IPS-18c (cell line): ENCODE results near the gene OGFOD3.
"Not testable (repeated sequence)": the region's sequence is repeated elsewhere in the genome, so short reads cannot be mapped to it uniquely, and the experiment has no call there.

Experiments used
- H3K4me3 ChIP-seq: 2 replicates; pipeline ENCODE4 v1.7.0; 2013; ENCODE audit warnings: low read depth, mild to moderate bottlenecking, low read length, moderate library complexity; ENCODE audit not compliant: insufficient read depth
- H3K9me3 ChIP-seq: one replicate; pipeline ENCODE4 v1.6.1; 2013; ENCODE audit warnings: mild to moderate bottlenecking, low read length, moderate library complexity; ENCODE audit not compliant: control insufficient read depth, insufficient read depth

OGFOD3 gene

DNA sequence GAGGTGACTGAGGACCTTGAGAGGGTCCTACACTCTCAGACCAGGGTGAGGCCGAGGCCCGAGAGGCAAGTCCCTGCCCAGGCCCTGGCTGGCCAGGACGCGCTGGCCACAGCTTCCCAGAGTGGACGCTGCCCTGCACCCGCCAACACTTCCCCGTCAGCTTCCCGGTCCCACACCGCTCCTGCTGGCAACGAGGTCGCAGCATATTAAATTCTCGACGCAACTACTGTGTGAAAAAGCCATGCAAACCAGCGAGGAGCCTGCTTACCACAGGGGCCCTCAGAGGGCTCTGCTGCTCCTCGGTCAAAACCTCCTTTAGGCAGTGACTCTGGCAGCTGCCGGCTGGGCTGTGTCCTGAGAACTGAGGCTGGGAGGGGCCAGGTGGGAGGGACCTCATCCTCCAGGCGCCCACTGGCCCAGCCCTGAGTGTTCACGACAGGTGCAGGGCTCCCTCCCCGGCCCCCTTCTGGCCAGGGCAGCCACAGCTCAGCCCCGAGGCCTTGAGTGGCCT, 61.5 kb downstream of the OGFOD3 start:
- Histone ChIP-seq H3K9me3 (no peaks in the 10 kb centered on the region), H3K4me3 (no peak overlapping the region)

DNA sequence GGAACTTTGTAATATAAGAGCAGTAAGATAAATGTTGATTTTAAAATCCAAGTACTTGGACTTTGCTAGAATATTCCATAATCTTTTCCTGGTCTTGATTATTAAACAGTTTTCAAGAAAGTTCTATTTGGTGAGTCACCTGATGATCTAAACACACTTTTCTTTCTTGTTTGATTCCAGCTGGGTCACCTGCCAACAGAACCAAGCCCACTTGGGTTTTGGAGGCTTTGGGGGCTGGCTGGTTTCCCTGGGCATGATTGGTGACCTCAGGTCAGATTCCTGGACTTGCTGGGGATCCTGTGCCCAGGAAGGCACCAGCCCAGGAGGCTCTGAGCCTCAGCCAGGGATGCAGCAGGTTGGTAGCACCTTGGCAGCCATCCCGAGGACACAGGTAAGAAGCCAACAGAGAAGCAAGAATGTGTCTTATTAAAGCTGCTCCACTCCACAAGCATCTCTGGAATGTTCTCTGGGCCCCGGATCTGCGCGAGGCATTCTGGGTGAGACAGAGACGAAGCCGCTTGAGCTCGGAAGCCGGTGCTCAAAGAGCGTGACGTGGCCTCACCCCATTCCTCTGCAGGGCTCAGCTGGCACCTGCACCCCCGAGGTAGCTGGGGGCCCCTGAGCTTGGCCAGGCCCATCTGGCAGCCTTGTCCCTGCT, 62.5 kb downstream of the OGFOD3 start:
- Histone ChIP-seq H3K9me3 (no peaks in the 10 kb centered on the region), H3K4me3 (no peak overlapping the region)

- H3K4me3 ChIP-seq, result no peak overlapping the region
Observed at GRCh38 chr17:82354804-82355308, 63.5 kb downstream of the OGFOD3 start.

GRCh38 chr17:82353484-82353883, 64.9 kb downstream of the OGFOD3 start:
- H3K9me3 ChIP-seq, result no peaks in the 10 kb centered on the region
- no peak overlapping the region for H3K4me3 ChIP-seq

More at GRCh38 chr17:82354804-82355308, 63.5 kb downstream of the OGFOD3 start:
- no peaks in the 10 kb centered on the region for H3K9me3 ChIP-seq

- Histone ChIP-seq H3K4me3 (no peak overlapping the region), H3K9me3 (no peaks in the 10 kb centered on the region)
Observed at GRCh38 chr17:82351713-82352488, 66.5 kb downstream of the OGFOD3 start.

DNA sequence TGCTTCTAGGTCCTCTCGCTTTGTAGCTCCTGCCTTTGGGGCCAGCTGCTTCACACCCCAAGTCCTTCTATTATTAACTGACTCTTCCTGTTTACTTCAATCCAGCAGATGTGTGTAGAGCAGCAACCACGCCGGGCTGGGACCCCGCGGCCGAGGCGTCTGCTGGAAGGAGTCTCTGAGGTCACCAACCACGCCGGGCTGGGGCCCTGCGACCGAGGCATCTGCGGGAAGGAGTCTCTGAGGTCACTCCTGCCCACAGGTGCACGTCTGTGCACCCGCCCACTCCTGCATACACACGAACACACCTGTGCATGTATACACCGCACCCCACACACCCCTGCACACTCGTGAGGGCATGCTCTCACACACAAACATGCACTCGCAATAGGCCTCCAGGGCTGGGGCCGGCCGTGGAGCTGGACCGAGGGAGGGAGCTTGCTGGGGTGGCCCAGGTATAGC, 67.1 kb downstream of the OGFOD3 start:
- H3K4me3 ChIP-seq, result no peak overlapping the region
- H3K9me3 ChIP-seq, result no peaks in the 10 kb centered on the region

DNA sequence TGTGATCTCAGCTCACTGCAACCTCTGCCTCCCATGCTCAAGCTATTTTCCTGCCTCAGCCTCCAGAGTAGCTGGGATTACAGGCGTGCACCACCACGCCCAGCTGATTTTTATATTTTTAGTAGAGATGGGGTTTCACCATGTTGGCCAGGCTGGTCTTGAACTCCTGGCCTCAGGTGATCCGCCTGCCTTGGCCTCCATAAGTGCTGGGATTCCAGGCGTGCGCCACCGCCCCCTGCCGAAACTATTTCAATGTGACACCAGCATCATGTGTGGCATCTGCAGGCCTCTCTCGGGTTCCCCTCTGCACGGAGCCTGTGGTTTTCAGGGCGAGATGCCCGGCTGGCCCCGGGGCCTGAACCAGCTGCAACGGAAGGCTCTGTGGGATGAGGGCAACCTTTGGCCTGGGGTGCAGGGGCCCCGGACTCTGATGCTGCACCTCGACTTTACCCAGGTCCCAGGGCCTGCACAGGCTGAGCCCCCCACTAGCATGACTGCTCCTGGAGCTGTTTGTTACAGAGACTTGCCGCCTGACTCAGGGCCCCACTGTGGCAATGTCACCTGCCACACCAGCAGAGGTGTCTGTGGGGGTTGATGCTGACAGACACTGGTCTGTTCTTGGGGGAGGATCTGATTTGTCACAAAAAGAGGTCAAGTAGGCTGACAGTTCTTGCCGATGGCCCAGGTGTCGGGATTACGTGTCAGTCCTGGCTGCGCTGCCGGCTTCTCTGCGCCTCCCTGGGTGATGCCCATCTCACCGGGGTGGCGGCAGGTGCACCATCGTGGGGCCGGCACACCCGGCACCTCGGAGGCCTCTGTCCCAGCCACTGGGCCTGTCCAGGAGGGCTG, 68.0 kb downstream of the OGFOD3 start:
- H3K9me3 ChIP-seq, result no peaks in the 10 kb centered on the region
- no peak overlapping the region for H3K4me3 ChIP-seq

DNA sequence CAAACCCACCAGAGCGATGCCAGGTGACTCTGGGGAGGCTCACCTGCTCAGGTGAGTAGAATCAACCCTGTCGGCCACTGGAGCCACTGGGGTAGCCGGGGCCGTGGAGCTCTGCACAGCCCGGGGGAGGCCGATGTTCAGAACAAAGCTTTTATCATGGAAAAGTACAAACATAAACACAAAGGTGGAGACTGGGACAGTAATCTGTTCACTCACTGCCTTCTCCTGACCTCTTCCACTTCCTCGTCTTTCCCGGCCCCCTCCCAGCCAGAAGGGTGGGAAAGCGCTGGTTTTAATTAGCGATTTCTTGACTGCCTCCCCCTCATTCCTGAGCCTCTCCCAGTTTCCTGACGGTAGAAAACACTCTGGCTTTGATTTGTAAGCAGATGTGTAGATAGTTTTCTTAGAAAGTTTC, 69.1 kb downstream of the OGFOD3 start:
- no peak overlapping the region for H3K4me3 ChIP-seq
- no peaks in the 10 kb centered on the region for H3K9me3 ChIP-seq

DNA sequence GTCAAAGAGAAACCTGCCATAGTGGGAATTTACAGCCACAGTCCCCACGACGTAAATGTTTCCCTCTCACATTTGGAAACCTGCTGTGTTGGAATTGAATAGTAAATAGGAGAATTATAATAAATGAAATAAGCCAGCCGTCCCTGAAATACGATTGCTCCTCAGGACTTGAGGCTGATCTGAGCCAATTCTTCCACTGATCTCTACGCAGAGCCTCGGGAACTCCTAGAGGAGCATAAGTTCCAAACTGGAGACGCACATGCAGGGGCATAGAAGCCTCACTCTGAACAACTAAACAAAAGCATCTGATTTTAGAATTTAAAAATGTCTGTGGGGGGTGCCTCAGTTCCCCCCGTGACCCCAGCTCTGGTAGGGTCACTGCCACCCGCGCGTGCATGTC, 69.5 kb downstream of the OGFOD3 start:
- H3K9me3 ChIP-seq, result no peaks in the 10 kb centered on the region
- H3K4me3 ChIP-seq, result no peak overlapping the region

- Histone ChIP-seq H3K9me3 (no peaks in the 10 kb centered on the region), H3K4me3 (no peak overlapping the region)
Observed at GRCh38 chr17:82348434-82348833, 70.0 kb downstream of the OGFOD3 start.

- H3K9me3 ChIP-seq, H3K4me3 ChIP-seq: not testable (repeated sequence)
Observed at GRCh38 chr17:82347994-82348393, 70.4 kb downstream of the OGFOD3 start.

DNA sequence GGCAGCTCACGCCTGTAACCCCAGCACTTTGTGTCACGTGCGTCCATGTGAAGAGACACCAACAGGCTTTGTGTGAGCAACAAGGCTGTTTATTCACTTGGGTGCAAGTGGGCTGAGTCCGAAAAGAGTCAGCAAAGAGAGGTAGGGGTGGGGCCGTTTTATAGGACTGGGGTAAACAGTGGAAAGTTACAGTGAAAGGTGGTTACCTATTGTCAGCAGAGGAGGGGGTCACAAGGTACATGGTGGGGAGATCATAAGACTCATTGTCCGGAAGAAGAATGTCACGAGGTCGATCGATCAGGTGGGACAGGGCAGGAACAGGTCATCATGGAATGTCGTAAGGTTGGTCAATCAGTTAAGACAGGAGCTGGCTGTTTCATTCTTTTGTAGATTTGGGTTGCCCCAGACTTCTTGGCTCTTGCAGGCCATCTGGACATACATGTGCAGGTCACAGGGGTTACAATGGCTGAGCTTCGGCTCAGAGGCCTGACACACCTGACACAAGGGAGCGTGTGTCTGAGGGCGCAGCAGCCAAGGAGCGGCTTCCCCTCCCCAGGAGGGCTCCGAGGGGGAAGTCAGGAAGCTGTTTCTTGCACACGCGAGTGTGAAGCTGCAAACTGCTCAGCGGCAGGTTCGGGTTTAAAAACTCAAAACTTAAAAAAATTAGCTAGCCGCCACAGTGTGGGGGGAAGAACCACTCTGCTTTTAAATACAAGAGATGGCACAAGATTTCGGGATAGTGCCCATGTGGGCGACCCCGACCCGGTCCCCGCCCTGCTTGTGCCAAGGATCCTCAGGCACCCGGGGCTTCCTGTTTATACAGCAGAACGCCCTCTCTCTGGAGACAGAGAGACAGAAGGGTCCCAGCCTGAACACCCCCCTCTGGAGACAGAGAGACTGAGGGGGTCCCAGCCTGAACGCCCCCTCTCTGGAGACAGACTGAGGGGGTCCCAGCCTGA, 71.8 kb downstream of the OGFOD3 start:
- no peak overlapping the region for H3K4me3 ChIP-seq

DNA sequence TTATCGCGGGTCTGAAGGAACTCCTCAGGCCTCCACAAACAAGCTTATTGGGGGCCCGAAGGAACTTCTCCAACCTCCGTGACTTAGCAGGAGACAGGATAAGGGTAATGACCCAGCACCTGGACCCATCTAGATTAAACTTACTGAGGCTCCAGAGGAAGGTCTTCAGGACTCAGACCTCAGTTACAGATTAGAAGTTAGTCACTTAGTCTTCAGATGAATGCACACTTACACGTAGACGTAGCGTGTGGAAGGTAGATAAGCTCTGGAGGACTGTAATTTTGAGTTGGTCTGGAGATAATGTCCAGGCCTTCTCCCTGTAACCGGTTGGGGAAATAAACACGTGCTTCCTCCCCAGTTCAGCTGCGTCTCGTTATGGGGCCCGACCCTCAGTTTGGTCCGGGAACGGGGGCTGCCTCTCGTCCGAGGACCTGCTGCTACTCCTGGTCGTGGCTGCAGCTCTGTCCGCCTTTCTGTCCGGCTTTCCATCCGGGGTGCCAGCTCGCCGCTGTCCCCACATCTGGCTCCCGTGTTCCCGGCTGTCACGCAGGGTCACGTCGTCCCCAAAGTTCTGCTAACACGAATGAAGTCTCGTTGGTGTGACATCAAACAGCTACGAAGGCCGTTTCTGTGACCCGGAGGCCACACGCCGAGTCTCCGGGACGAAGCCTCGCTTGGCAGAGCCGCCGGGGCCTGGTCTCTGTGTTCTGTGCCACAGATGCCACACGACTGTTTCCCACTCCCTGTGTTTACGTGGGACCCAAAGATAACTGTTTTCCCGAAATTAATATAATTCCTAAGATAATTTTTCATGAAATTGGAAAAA, 73.0 kb downstream of the OGFOD3 start:
- no peaks in the 10 kb centered on the region for H3K9me3 ChIP-seq
- no peak overlapping the region for H3K4me3 ChIP-seq

More for the DNA sequence above, 71.8 kb downstream of the OGFOD3 start:
- H3K9me3 ChIP-seq, result no peaks in the 10 kb centered on the region

- Histone ChIP-seq H3K4me3 (no peak overlapping the region), H3K9me3 (no peaks in the 10 kb centered on the region)
Observed at GRCh38 chr17:82344175-82344907, 74.0 kb downstream of the OGFOD3 start.

GRCh38 chr17:82343560-82343959, 74.8 kb downstream of the OGFOD3 start:
- no peak overlapping the region for H3K4me3 ChIP-seq
- H3K9me3 ChIP-seq, result no peaks in the 10 kb centered on the region
